GM12874 (cell line): ENCODE measurements around the gene PRC1.

Experiments used
- TF ChIP-seq, protein P1 (sequence below): IDR thresholded peaks from 2 replicates; pipeline ENCODE4 v1.5.1; 2011; ENCODE audit warnings: low read depth, mild to moderate bottlenecking, control low read depth, low read length, moderate library complexity; ENCODE audit not compliant: insufficient read depth

Gene PRC1

DNA sequence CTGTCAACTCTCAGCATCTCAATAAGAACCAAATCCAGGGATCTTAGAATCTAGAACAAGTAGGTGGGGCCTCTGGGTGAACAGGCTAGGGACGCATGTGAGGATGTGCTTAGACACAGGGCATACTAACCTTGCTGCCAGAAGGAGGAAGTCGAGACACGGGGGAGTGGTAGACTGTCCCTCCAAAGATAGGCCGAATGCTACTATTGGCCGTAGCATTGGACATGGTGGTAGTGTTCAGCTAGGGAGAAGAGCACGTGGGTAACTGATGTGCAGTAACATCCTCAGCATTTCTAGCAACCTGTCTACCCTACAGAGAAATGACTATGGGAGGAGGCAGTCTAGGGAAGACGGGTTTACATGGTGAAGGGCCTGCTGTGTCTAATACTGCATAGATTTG lies 24.1 kb downstream of the PRC1 start:
- TF ChIP-seq, protein P1, sequence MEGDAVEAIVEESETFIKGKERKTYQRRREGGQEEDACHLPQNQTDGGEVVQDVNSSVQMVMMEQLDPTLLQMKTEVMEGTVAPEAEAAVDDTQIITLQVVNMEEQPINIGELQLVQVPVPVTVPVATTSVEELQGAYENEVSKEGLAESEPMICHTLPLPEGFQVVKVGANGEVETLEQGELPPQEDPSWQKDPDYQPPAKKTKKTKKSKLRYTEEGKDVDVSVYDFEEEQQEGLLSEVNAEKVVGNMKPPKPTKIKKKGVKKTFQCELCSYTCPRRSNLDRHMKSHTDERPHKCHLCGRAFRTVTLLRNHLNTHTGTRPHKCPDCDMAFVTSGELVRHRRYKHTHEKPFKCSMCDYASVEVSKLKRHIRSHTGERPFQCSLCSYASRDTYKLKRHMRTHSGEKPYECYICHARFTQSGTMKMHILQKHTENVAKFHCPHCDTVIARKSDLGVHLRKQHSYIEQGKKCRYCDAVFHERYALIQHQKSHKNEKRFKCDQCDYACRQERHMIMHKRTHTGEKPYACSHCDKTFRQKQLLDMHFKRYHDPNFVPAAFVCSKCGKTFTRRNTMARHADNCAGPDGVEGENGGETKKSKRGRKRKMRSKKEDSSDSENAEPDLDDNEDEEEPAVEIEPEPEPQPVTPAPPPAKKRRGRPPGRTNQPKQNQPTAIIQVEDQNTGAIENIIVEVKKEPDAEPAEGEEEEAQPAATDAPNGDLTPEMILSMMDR: no peak

DNA sequence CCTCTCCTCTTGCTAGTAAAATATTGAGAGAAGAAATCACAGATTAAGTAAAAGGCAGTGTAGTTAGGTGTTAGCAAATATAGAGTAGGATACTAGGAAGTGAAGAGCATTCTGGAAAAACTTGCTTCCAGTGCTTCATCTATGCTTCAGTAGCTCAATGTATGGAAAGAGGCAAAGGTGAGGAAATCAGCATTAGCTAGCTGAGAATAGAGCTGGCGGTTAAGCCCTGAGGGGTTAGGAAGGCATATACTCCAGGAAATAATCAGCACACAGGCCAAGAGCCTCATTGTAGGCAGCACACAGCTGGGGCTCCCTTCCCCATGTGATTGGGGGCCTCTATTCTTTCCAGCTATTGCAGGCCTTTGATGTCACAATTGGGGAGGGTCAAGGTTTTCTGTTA lies 25.9 kb downstream of the PRC1 start:
- TF ChIP-seq, protein P1: no peak

DNA sequence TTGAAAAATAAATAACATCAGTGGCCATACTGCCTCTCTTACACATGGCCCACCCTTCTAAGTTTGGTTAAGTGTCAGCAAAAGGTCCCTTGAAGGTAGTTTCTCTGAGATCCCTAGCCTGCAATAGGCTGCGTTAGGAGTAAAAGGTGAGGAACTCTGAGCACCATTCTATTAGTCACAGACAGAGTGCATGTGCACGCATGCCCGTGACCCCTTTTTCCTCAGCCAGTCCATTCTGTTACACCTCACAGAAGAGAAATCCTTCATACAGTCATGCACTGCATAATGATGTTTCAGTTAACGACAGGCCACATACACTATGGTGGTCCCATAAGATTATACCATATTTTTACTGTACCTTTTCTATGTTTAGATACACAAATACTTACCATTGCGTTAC lies 27.1 kb downstream of the PRC1 start:
- TF ChIP-seq, protein P1: no peak

DNA sequence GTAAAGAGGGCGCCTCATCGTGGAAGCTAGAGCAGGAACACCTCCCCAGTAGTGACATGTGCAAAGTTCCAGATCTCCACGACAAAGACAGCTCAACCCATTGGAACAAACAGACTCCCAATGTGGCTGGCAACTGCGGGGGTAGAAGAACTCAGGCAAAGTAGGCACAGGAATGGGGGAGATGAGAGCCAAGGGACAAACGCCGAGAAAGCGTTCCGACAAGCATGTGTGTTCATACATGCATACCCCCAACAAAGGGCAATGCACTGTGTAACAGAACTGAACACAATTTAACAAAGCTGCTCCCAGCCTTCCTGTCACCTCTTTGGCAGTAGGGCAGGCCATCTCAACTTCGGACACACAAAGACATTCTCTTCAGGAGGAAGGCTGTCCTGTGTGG lies 28.1 kb downstream of the PRC1 start:
- TF ChIP-seq, protein P1: no peak

DNA sequence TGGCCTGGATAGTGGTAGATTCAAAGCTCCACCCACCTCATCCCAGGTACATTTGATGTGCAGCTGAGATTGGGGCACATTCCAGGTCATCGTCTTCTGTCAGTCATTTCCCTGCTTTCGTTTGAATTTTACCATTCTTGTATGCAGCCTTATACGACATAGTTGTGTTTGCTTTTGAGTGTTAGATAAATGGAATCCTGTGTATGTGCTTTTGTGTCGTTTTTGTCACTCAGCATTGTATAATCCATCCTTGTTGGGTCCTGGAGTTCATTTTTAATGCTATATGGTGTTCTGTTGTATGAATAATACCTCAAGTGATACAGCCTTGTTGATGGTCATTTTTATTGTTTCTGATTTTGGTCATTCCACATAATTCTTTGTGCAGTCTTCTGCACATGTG lies 32.3 kb downstream of the PRC1 start:
- TF ChIP-seq, protein P1: no peak

DNA sequence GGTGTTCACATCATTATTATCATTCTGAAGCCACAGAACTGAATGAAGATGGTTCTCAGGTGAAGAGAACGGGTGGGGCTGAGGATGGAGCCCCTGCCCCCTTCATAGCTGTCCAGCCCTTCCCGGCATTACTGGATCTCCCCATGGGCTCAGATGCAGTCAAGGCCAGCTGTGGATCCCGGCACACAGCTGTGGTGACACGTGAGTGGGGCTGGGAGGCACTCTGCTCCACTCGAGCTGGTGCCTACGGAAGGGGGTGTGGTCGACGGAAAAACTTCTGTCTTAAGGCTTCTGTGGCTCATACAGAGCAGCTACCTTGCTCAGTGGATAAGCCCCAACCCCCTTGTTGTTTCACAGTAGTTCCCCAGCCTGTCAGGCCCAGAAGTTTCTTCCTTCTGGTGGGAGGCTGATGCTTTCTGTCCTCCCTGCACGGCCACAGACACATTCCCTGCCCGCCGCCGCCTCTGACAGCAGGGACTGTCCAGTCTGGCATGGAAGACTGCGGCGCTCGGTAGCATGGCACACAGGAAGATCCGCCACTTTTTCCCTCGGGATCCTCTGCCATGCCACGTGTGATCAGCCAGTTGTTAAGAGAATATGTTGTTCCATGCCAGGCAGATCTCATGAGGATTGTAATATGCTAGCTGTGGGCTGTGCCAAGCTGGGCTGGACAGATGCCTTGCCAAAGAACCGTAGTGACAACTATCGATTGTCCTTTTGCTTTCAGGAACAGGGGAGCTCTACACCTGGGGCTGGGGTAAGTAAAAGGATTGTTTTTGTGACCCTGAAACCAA lies 33.8 kb downstream of the PRC1 start:
- TF ChIP-seq, protein P1: no peak

DNA sequence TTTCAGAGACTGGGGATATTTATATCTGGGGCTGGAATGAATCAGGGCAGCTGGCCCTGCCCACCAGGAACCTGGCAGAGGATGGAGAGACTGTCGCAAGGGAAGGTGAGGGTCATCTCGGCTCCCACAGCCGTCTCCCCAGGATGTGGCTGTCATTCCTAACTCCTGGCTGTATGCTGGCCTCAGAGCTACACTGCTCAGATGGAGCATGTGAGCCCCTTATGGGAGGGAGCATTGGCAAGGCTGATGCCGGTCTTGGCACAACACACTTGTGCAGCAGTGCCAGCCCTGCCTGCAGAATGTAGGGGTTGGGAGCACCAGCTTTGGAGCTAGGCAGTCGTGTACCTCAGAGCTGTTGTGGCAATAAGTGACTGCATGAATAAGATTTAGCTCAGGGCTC lies 34.4 kb downstream of the PRC1 start:
- TF ChIP-seq, protein P1: no peak
